B cell (primary cell): Measurements from ENCODE around the gene LAMA1.

Experiments
- CTCF ChIP-seq: fragments of 200-600 bp; IDR thresholded peaks from one replicate; pipeline ENCODE4 v1.8.0; 2022; ENCODE audit warnings: antibody characterized with exemption, mild to moderate bottlenecking
- EZH2 ChIP-seq: IDR thresholded peaks from 2 replicates; pipeline ENCODE4 v1.6.1; 2012; ENCODE audit warnings: borderline replicate concordance, low read depth, mild to moderate bottlenecking, moderate library complexity, low read length; ENCODE audit not compliant: insufficient read depth, poor library complexity, severe bottlenecking

- TF ChIP-seq CTCF (no peak), EZH2 (no peak)
These were observed 46.0 kb downstream of the LAMA1 start for GRCh38 chr18:7071600-7071999.
